ENCODE measurements around the gene SEMA4D.

The SEMA4D gene, protein sequence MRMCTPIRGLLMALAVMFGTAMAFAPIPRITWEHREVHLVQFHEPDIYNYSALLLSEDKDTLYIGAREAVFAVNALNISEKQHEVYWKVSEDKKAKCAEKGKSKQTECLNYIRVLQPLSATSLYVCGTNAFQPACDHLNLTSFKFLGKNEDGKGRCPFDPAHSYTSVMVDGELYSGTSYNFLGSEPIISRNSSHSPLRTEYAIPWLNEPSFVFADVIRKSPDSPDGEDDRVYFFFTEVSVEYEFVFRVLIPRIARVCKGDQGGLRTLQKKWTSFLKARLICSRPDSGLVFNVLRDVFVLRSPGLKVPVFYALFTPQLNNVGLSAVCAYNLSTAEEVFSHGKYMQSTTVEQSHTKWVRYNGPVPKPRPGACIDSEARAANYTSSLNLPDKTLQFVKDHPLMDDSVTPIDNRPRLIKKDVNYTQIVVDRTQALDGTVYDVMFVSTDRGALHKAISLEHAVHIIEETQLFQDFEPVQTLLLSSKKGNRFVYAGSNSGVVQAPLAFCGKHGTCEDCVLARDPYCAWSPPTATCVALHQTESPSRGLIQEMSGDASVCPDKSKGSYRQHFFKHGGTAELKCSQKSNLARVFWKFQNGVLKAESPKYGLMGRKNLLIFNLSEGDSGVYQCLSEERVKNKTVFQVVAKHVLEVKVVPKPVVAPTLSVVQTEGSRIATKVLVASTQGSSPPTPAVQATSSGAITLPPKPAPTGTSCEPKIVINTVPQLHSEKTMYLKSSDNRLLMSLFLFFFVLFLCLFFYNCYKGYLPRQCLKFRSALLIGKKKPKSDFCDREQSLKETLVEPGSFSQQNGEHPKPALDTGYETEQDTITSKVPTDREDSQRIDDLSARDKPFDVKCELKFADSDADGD

DNA sequence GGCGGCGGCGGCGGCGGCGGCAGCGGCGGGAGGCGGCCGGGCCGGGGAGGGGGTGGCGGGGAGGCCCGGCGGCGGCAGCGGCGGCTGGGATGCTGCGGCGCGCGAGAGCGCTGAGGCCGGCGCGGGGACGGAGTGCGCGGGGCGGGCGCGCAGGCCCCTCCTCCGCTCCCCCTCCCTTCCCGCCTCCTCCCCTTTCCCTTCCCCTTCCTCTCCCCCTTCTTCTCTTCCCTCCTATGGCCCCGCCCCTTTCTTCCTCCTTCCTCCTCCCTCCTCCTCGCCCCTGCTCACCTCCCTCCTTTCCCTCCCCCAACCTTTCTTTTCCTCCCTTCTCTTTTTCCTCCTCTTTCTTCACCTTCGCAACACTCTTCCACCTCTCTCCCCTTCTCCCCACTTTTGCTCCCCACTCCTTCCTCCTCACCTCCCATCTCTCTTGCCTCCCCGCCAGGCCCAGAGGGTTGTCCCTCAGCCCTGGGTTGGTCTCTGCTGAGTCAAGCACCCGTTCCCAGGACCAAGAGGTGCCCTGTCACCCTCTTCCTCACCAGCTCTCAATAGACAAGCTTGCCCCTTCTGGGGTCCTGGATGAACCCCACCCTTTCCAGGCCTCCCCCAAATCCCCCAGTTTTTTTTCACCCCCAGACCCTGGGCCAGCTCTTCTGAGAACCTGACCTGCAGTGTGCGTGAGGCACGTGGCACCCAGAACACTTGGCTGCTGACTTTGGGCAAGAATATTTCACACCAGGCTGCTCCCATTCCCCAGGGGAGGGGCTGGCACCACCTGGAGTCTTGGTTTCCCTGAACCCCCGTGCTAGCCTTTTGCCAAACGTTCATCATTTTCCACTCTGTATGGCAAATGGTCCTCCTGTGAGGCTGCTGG, at the start of gene SEMA4D:
TSS of gene SEMA4D (minus strand) at position 136 of the 874 bp plus-strand sequence. CDS start 92,657 bp downstream, outside the sequence.
- DNase-seq = peak; percentile 52

DNA sequence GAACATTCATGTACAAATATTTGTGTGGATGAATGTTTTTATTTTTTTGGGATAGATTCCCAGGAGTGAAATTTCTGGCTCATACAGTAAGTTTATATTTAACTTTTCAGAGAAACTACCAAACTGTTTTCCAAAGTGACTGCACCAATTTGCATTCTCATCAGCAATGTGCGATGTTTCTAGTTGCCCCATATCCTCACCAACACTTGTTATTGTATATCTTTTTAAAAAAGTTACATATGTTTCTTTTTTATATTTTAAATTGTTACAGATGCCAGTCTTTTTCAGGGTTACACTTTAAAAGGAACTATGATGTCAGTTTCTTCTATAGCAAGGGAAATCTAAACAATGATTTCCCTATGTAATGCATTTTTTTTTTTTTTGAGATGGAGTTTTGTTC, 49.1 kb upstream of the SEMA4D start:
- DNase-seq = no peak

DNA sequence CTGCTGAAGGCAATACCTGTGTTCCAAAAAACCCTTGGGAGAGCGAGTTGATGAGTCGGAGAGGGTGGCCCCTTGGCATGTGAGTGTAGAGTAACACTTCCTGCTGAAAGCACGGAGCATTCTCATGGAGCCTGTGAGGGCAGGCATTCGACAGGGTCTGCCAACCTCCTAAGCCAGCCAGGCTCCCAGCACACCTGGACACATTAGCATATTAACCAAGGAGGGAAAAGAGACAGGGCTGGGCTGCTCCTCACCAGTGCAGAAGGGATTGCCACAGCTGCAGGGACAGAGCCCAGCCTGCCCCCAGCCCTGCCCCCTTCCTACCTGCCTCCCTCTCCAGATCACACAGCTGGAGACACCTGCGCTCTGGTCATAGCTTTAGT, 46.4 kb upstream of the SEMA4D start:
- no peak for DNase-seq

DNA sequence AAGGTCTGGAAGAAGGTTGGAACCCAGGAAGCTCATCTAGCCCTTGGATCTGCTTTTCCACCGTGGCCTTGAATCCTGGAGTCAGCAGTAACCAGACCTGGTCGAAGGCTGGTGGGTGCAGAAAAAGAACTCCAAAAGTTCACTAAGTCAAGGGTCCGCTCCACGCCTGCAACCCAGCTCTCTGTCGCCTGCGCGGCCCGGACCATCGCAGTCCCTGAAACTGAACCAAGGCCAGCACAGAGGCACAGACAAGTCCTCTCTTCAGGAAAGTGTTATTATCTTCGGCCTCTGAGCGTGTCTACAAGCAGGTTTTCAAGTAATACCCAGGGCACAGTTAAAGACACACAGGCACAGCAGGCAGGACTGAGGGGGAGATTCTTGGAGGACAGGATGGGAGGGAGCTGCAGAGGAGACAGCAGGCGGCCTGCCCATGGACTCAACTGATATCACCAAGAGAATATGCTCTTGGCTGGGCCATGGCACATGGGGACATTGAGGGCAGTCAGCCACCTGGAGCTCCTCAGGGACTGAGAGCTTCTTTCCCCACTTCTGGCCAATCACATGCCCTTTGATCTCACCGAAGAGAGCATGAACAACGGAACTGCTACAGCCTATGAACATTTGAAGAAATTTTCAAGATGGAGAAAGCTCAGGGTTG, 45.8 kb upstream of the SEMA4D start:
- no peak for DNase-seq

DNA sequence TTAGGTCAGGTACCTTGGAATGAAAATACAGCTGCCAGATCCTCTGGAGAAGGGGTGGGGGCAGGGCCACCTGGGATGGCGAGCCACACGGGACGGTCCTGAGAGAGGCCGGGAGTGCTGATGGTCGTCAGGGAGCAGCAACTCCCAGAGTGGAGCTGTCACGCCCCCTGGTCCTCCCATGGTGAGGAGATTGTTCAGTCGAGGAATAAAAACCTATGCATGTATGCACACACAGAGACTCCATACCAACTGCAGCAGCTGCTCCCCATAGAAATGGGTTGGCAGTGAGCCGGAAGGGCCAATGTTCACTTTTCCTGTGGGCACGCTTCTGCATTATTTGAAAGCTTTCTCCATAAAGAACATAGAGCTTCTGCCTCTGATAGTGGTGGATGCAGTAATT, 45.2 kb upstream of the SEMA4D start:
- DNase-seq = no peak

DNA sequence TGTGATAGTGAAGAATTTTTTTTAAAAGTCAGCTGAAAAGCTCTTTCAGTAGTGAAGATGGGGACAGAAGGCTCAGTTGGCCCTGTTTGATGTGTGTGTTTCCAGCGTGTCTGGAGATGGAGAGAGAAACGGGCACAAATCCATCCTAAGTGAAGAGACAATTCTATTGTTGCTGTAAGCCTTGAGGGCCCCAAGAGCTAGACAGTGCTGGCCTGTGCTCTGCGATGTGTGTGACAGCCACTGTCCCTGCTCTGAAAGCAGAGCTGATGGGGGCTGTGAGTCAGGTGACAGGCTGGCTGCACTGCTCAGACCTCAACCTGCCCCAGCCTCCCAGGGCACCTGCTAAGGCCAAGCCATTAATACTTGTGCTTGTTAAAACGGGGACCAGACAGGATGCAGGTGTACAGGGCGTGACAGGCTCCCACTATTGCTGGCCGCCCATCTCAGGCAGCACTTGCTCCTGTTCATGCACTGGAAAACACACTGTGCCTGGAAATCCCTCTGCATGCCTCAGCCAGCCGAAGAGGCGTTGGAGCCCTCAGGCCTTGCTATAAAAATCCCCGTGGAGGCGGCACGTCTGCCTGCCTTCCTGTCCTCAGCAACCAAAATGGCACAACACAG, 44.6 kb upstream of the SEMA4D start:
- no peak for DNase-seq

DNA sequence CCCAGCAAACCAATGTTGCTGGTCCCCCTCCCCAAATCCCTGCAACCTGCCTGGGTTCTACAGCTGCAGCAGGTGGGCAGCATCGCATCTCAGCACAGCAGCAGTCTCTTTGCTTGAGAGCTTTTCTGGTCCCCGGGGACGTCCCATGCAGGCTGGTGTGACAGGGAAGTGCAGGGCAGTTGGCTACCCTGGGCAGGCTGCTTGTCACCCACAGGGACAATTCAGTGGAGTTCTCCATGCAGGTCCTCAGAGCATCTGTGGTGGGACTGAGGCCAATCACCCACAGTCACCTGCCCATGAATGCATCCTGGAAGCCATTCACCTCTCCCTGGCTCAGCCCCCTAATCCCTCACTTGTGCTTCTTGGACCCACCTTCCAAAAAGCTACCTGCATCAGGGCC, 43.9 kb upstream of the SEMA4D start:
- no peak for DNase-seq

DNA sequence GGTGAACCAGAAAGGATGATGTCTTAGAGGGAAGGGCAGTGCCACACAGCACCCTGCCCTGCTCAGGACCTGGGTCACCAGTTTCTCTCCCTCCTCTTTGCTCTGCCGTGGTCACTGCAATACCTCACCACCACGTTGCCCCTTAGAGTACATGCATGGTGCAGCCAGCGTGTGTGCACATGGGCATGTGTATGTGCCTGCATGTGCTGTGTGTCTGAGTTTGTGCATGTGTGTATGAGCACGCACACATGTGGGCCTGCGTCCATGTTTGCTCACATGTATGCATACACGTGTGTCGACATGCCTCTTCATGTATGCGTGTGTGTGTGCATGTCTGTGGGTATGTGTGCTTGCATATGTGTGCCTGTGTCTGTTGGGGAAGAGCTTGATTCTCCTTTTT, 41.5 kb upstream of the SEMA4D start:
- DNase-seq = no peak

DNA sequence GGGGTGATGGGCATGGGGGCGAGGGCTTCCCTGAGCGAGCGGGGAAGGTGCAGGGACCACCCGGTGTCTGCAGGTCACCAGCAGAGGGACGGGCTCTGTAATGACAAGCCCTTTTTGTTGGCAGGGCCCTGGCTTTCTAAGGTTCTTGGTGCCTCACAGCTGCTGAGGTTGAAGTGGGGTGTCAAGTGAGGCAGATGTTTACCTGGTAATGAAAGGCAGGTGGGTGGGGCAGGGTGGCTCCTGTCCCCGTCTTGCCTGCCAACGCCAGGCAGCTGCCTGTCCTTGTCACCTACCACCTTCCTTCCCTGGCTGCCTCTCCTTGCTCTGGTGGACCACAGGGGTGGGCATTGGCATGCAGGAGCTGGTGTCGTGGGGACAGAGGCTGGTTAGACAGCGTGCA, 41.0 kb upstream of the SEMA4D start:
- DNase-seq = no peak

DNA sequence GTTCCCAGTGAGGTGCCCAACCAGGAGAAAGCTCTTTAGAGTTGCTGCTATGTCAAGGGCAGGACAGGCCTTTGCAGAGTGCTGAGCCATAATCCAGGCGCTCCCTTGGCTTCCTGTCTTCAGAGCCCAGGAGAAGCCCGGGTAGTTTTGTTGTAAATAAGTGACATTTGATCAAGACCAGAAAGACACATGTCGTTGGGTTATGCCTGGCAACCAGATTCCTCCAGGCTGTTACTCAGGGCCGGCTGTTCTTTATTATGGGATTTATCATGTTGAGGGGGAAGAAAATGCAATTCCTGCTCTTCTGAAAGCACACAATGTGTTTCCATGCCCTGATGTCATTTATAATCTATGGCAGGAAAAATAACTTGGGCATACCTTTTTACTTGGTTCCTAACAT, 39.3 kb upstream of the SEMA4D start:
- DNase-seq = no peak

DNA sequence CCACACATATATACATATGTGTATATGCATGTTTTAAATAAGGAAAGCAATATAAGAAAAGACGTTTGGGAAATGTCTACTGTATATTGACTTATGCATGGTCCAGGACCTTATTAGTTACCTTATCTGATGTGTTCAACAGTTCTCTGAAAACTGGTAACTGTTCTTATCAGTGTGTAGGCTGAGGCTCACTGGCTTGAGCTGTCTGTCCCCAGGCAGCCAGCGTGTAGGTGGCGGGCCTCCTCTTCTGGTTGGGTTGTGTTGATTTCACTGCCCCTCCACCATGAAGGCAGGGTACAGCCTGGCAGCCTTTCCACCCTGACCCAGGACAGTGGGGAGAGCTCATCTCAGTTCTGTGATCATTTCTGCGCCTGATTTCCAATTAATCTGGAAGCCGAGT, 38.7 kb upstream of the SEMA4D start:
- no peak for DNase-seq

DNA sequence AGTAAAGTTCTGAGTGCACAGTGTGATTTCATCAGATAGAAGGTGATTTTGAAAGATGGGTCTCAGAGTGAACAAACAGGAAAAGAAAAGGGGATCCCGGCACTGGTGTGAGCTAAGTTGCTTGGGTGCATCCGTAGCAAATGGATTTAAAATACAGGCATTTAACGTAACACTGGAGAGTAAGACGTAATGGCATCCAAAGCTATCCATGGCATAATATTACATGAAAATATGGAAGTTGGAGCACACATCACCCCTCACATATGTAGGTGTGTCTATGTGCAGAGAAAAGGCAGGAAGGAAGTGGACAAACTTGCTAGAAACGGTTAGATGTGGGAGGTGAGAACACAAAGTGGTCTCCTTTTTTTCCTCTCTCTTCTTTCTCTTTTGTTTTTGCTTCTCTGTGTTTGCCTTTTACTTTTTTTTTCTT, 38.2 kb upstream of the SEMA4D start:
- DNase-seq = no peak

DNA sequence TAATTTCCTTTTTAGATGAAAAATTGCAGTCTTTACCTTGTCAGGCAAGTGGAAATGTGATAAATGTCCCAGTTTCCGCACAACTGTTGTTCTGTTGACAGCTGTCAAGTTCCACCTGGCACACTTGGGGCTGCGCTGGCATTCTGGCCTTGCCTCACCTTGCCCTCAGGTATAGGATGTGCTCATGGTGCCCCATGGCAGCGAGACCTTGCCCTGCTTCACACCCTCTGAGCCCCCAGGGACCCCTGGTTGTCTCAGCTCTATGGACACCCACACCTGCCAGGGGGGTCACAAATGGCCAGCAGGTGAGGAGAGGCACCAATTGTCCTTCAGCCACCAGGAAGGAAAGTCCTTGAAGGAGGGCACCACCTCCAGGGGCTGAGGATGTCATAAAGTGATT, 37.5 kb upstream of the SEMA4D start:
- no peak for DNase-seq

DNA sequence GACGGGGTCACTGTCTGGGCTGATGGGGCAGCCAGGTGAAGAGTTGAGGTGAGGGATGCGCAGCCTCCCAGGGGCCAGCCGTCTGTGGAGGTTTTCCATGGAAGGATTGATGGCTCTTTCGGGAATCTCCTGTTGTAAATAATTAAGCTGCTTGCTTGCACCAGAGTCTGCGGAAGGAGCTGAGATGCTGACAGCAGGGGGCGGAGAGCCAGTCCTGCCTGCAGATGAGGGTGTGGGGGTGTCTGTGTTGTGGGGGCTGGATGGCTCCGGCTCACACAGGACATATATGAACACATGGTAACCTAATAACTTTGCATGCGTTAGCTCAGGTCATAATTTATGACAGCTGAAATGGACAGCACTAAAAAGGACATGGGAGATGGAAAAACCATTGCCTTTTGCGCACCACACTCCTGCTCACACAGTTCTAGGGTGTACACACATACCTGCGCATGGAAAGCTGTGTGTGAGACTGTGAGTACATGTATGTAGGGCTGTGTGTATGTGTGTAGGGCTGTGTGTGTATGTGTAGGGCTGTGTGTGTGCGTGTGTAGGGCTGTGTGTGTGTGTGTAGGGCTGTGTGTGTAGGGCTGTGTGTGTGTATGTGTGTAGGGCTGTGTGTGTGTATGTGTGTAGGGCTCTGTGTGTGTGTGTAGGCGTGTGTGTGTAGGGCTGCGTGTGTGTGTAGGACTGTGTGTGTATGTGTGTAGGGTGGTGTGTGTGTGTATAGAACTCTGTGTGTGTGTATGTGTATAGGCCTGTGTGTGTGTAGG, 36.8 kb upstream of the SEMA4D start:
- no peak for DNase-seq

DNA sequence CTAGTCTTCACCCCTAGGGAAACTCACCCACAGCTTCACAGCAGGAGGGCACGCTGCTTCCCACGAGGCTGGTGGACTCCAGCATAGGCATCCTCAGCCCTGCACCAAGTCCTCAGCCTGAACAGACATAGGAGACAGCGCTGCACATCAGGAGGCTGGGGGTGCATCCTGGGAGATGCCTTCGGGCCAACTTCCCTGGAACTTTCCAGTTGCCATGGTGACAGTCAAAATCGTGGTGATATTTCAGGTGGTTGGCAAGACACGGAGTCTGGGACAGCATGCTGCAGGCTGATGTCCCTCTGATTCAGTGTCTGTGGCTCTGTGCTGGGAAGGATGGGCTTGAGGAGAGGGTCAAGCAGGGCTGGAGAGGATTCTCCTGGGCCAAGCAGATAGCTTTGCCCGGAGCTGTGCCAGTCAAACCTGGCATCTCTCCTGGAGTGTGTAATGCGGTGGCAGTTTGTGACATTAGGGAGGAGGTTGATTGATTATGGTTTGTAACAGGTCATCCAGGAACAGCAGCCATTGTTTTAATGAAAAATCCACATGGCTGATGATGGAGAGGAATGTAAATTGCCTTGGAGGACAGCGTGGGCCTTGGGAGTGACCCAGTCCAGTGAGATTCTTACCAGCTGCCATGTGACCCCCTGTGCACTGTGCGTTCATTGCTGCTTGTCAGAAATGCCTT, 35.6 kb upstream of the SEMA4D start:
- no peak for DNase-seq

DNA sequence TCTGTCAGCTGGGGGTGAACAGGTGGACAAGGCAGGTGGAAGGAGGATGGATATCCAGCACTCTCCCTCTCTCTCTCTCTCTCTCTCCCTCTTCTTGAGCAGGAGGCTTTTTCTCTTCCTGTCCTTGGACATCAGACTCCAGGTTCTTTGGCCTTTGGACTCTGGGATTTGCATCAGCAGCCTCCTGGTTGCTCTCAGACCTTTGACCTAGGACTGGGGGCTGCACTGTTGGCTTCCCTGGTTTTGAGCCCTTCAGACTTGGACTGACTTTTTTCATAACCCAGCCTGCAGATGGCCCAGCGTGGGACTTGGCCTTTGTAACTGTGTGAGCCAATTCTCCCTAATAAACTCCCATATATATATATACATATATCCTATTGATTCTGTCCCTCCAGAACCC, 35.0 kb upstream of the SEMA4D start:
- DNase-seq = no peak

DNA sequence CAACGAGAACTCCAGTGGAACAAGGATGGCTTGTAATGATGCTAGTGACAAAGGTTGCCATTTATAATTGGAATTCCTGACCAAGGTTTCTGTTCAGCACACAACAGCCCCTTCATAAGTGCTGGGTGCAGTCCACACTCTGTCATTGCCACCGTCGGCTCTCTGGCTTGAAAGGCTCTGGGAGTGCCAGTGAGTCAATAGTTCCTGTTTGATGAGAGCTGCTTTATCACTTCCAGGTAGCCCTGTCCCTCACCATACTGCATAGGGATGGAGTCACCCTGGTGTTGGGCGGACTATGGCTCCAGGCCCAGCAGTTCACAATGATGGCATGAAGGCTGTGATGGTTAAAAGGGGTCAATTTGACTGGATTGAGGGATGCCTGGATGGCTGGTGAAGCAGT, 34.6 kb upstream of the SEMA4D start:
- peak; percentile 44 for DNase-seq

DNA sequence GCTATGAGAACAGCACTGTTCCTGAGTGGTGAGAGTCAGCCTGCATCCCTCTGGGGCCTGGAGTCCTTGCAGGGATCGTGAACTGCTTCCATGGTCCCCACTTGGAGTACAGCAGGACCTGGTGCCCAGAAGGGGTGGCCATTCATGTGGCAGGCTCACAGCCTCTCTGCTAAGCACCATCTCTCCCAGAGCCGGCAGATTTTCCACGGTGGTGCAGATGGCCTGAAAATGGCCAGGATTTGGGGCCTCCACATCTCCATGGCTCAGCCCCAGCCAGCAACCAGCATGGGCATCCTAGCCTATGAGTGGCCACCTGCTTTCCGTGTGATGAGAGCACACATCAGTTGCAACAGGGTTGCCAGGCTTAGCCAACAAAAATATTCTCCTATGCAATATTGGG, 33.9 kb upstream of the SEMA4D start:
- no peak for DNase-seq

DNA sequence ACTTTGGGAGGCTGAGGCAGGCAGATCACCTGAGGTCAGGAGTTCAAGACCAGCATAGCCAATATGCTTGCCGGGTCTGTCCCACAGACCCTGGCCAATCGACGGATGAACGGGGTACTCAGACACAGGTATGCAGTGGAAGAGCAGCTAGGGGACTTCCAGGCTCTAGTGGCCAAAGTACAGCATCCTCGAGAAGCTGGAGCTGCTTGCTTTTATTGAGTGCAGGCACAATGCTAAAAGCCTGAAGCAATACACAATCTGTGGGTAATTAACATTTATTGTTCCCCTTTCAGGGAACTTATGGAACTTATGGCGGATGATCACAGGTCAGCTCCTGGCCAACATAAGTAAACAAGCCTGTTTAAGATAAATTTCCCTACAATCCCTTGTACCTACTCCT, 32.8 kb upstream of the SEMA4D start:
- DNase-seq = no peak

DNA sequence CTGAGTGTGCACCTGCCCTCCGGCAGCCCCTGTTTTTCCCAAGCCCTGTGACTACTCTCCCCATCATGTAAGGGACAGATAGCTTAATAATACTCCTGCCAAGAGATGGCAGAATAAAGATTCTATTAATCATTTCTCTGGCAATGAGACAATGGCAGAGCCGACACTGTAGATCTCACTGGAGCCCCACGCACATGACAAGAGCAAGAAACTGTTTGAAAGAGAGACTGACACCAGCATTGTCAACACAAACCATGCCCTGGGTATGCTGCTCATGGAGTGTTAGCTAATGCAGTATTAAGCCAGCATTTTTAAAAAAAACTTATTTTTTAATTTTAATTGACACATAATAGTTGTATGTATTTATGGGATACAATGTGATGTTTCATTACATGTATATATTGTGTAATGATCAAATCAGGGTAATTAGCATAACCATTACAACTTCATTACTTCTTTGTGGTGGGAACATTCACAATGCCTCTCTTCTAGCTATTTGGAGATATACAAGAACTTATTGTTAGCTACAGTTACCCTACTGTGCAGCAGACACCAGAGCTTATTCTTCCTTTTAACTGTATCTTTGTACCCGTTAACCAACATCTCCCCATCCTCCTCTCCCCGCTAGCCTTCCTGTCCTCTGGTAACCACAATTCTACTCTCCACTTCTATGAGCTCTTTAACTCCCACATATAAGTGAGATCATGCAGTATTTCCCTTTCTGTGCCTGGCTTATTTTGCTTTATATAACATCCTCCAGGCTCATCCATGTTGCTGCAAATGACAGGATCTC, 31.5 kb upstream of the SEMA4D start:
- DNase-seq = no peak
